ENCODE measurements around the gene COL20A1. TPM values are rescaled to one million over a fixed set of nuclear protein-coding genes. Genes with fewer than 3 reads are reported as not detected.

Gene COL20A1
- total RNA-seq, 1 donor from 2014 or later: not detected

GRCh38 chr20:63277466-63278272, 15.3 kb upstream of the COL20A1 start:
- Histone ChIP-seq H3K36me3 (peaks cover 61% of the 10 kb centered on the region), H3K4me3 (no peak overlapping the region), H3K4me1 (peaks cover 42% of the 10 kb centered on the region), H3K9me3 (replicated peaks) (no peaks in the 10 kb centered on the region), H3K27me3 (ENCODE audit: low read depth) (no peaks in the 10 kb centered on the region), H3K27ac (replicated peaks) (no peak overlapping the region)
- TF ChIP-seq CTCF (IDR thresholded peaks at IDR 0.05; ENCODE audit: borderline replicate concordance): no peak
- no peak for DNase-seq
- intact Hi-C loops (cut with micrococcal nuclease): no loop called here

GRCh38 chr20:63278661-63279060, 14.3 kb upstream of the COL20A1 start:
- peaks cover 68% of the 10 kb centered on the region for H3K36me3 ChIP-seq
- peaks cover 33% of the 10 kb centered on the region for H3K4me1 ChIP-seq
- H3K9me3 ChIP-seq (replicated peaks): no peaks in the 10 kb centered on the region
- no peak for TF ChIP-seq CTCF (IDR thresholded peaks at IDR 0.05; ENCODE audit: borderline replicate concordance)
- intact Hi-C loops (cut with micrococcal nuclease): no loop called here
- no peaks in the 10 kb centered on the region for H3K27me3 ChIP-seq (ENCODE audit: low read depth)
- no peak for DNase-seq
- H3K27ac ChIP-seq (replicated peaks): no peak overlapping the region
- no peak overlapping the region for H3K4me3 ChIP-seq

GRCh38 chr20:63279931-63280330, 13.1 kb upstream of the COL20A1 start:
- no peak overlapping the region for H3K27ac ChIP-seq (replicated peaks)
- peaks cover 20% of the 10 kb centered on the region for H3K4me1 ChIP-seq
- no peaks in the 10 kb centered on the region for H3K27me3 ChIP-seq (ENCODE audit: low read depth)
- no peak overlapping the region for H3K4me3 ChIP-seq
- no peak for DNase-seq
- H3K36me3 ChIP-seq: peaks cover 73% of the 10 kb centered on the region
- no peak for TF ChIP-seq CTCF (IDR thresholded peaks at IDR 0.05; ENCODE audit: borderline replicate concordance)
- intact Hi-C loops (cut with micrococcal nuclease): no loop called here
- no peaks in the 10 kb centered on the region for H3K9me3 ChIP-seq (replicated peaks)

- Histone ChIP-seq H3K36me3 (peaks cover 73% of the 10 kb centered on the region), H3K4me3 (no peak overlapping the region), H3K9me3 (replicated peaks) (no peaks in the 10 kb centered on the region), H3K27ac (replicated peaks) (no peak overlapping the region), H3K4me1 (peaks cover 17% of the 10 kb centered on the region), H3K27me3 (ENCODE audit: low read depth) (no peaks in the 10 kb centered on the region)
- no peak for TF ChIP-seq CTCF (IDR thresholded peaks at IDR 0.05; ENCODE audit: borderline replicate concordance)
- intact Hi-C loops (cut with micrococcal nuclease): no loop called here
- DNase-seq: no peak
These were observed 12.6 kb upstream of the COL20A1 start for GRCh38 chr20:63280371-63280770.

- H3K27ac ChIP-seq (replicated peaks): no peak overlapping the region
- no peak for TF ChIP-seq CTCF (IDR thresholded peaks at IDR 0.05; ENCODE audit: borderline replicate concordance)
- no peak for DNase-seq
- H3K4me1 ChIP-seq: peaks cover 17% of the 10 kb centered on the region
- intact Hi-C loops (cut with micrococcal nuclease): no loop called here
- no peaks in the 10 kb centered on the region for H3K27me3 ChIP-seq (ENCODE audit: low read depth)
- H3K4me3 ChIP-seq: no peak overlapping the region
- H3K36me3 ChIP-seq: peaks cover 76% of the 10 kb centered on the region
- H3K9me3 ChIP-seq (replicated peaks): no peaks in the 10 kb centered on the region
These were observed 11.9 kb upstream of the COL20A1 start for GRCh38 chr20:63280929-63281545.
